Measurements from ENCODE around the gene SMR3B. TPM values are rescaled to one million over a fixed set of nuclear protein-coding genes. Genes with fewer than 3 reads are reported as not detected.

The SMR3B gene
- total RNA-seq = not detected in 2 replicates

DNA sequence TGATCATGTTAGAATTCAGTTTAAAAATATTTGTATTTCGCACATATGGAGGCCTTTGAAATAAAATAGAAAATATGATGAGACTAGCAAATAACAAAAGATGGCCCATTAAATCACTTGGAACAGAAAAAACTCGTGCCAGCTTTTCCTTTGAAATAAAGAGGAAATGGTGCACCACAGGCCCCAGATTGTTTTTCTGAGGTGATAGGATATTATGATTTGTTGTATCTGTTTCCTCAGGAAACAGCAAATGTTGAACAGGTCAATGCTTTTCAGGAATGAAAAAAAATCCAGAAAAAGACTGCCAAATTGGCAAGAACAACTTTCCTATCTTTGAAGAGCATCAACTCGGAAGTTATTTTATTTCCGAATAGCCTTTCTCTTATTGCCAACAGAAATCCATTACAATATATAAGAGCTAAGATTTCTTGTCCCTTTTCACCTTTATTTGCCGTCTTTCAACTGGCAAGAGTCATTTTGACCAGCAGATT is at the start of gene SMR3B:
SMR3B (plus strand) TSS at position 441 of the 491 bp plus-strand sequence. CDS start 1,380 bp downstream, outside the sequence.
- intact Hi-C loops (cut with micrococcal nuclease) = no loop called here

DNA sequence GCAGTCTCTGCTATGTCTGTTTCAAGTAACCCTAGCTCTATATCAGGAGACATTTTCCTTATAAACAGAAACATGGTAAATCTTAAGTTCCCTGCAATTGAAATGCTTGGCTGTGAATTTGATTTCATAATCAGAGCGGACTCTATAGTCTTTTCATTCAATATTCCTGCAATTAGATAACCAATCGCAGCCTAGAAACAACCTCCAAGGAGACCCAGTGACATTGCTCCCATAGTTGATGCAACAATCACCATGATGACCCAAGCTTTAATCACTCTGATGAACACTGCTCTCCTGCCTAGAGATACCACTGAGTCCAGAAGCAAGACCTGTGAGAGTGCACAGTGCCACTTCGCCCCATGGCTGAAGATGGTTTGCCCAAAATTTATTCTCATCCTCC is 48.2 kb upstream of the SMR3B start, which contains the start of gene CABS1:
CABS1 (plus strand) TSS at position 301 of the 400 bp plus-strand sequence; CDS start at position 360, 59 bp downstream.
- intact Hi-C loops (cut with micrococcal nuclease) = no loop called here

- intact Hi-C loops (cut with micrococcal nuclease) = no loop called here
Observed at GRCh38 chr4:70336043-70336442, 46.9 kb upstream of the SMR3B start.

DNA sequence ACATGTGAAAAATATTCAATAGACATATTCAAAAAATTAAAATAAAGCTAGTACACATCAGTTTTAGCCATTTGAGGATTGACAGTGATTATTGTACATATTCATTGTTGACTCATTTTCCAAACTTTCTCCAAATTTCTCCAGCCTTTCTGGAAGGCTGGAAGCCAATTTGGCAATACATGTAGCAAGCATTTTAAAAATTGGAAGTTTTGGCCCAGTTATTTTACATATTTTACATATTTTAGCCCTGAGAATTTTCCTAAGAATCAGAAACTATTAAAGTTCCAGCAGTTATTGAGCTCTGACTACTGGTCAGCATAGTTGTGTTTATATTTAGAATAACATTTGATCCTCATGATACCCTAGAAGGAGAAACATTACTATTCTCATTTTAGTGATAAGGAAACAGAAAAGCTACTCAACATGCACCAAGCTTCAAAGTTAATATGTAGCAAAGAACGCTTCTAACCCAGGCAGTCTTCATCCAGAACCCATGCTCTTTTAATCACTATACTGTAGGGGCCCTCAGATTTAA is 45.0 kb upstream of the SMR3B start:
- intact Hi-C loops (cut with micrococcal nuclease) = no loop called here

DNA sequence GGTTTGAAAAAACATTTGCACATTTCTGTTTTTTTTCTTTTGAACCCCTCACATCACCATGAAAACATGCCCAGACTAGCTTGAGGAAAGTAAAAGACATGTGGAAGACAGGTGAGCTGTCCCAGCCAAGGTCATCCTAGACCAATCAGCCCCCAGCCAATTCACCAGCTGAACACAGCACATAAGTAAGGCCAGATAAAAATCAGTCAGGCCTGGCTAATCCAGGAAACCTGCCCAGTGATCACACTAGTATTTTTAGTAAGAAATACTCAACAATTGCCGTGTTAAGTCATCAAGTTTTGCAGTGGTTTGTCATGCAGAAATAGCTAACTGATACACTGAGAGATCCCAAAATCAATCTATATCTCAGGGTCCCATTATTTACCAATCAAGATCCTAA is 26.7 kb upstream of the SMR3B start:
- intact Hi-C loops (cut with micrococcal nuclease) = no loop called here

DNA sequence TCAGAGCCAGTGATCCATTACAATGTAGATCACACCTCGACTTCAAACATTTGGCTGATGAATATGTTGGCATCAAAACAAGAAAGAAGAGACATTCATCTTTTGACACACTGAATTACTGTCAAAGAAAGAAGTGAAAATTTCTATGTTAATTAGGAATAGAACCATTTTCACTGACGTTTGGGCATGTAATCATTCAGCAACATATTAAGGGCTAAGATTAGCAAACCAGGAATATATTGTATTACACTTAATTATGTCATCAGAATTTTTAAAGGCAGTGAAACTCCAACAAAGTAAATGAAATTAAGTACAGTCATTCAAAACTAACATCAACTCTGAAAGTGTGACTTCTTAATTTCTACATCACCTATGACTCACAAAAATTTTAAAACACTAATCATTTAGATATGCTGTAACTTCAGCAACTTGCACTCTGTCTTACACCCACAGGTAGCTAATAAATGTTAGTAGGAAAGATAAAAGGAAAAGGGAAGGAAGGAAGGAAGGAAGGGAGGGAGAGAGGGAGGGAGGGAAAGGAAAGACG is 23.7 kb upstream of the SMR3B start:
- intact Hi-C loops (cut with micrococcal nuclease) = no loop called here

GRCh38 chr4:70360460-70360859 is 22.5 kb upstream of the SMR3B start, which contains the start of gene SMR3A:
Gene SMR3A (plus strand): TSS chr4:70360760. CDS start chr4:70362116, 1,356 bp downstream.
- intact Hi-C loops (cut with micrococcal nuclease) = no loop called here

DNA sequence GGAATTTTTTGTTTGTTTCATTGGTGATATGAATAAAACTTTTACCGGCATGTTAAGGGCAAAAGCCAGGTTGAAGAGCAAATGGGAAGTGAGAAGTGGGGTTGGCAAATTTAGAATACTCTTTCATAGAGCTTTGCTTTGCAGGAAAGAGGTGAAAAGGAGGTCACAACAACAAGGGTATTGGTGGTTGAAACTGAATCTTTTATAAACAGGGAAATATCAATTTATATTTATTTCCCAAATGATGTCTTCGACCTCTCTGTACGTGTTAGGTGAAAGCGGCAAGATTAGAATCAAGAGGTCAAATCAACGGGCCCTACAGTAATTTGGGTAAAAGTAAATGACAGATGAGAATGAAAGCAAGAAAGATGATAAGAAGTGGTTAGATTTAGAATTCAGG is 18.9 kb upstream of the SMR3B start:
- intact Hi-C loops (cut with micrococcal nuclease) = no loop called here

- intact Hi-C loops (cut with micrococcal nuclease) = no loop called here
Observed at GRCh38 chr4:70365479-70365878, 17.5 kb upstream of the SMR3B start.

- intact Hi-C loops (cut with micrococcal nuclease) = no loop called here
Observed at GRCh38 chr4:70367813-70368212, 15.1 kb upstream of the SMR3B start.

DNA sequence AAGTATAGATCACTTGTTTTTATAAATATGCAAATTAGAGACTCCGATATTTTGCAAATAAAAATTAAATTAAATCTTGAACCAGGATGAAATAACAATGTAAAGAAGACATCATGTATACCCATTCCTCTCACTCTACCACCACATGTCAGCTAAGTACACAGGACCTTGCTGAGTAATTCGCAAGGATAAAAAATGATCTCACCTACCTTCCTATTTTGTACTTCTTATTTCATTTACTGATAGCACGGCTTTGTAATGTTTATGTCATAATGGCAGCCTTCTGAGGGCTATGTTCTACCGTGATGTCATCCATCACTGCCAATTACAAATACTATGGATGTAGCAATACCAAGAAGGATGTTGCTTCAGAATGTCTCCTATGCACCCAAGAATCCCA is 10.9 kb upstream of the SMR3B start:
- intact Hi-C loops (cut with micrococcal nuclease) = no loop called here

DNA sequence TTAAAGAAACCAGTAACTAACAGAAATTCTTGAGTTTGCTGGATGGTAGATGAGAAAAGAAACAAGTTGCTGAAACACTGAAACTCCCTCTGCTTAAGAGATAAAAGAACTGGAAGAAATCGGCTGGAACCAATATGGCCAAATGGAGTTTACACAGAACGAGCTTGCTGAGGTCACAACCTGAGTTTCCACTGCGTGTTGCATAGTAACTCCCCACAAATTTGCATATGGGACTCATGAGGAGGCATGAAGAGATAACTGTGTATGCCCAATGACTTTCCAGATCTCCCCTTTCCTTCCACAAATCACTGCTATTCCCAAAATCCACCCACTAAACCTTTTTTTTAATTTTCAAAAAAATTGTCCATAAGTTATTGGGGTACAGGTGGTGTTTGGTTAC is 10.2 kb upstream of the SMR3B start:
- intact Hi-C loops (cut with micrococcal nuclease) = no loop called here

DNA sequence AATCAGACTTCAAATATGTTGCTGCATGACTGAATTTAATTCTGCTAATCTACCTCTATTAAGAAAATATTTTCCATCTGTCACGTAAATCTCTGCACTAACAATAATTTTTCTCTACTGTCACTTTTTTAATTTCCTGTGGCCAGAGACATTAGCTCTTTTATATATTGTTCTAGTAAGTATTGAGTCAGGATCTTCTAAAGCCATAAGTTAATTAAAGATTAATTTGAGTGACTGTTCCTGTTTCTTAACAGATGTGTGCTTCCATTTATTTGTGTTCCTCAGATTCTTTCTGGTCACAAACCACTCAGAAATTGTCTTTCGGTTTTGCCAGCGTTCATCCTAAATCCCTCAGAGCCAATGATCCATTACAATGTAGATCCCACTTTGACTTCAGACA is 2.4 kb upstream of the SMR3B start:
- intact Hi-C loops (cut with micrococcal nuclease) = no loop called here

GRCh38 chr4:70392057-70392776 is 9.3 kb downstream of the SMR3B start:
- intact Hi-C loops (cut with micrococcal nuclease) = no loop called here

DNA sequence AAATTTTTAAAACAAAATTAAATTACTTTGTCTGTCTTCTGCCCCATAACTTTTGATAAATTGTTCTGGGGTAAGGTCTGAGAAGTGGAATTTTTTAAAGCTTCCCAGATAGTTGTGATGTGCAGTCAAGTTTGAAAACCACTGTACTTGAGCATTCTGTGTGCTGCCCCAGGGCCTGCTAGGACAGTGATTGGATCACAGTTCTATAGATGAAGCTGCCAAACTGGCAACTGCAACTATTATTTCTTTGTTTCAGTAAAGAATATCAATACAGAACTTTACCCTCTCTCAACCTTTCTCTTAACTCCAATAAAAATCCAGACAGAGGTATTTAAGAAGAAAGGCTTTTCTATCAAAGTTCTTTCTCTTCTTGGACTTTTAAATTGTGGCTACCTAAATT is 14.6 kb downstream of the SMR3B start, which contains the start of gene OPRPN:
OPRPN (plus strand) TSS at position 361 of the 400 bp plus-strand sequence. CDS start 1,346 bp downstream, outside the sequence.
- intact Hi-C loops (cut with micrococcal nuclease) = no loop called here

DNA sequence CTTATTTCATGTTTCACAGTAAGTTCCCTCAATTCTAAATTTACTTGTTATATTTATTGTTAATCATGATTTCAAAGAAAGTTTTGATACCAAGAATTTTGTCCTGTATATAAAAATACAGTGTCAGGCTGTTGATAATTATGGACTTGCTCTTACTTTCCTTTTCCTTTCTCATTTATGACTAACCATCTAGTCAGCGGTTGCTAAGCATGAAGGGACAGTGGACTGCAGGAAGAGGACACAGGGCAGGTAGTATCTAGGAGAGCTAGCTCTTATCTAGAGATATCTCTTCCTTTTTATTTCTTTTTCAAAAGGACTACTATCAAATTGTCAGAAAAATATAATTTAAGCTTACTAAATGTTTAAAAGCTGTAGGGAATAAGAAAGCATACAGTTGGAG is 16.4 kb downstream of the SMR3B start:
- intact Hi-C loops (cut with micrococcal nuclease) = no loop called here

- intact Hi-C loops (cut with micrococcal nuclease) = no loop called here
Observed at GRCh38 chr4:70402762-70403161, 19.8 kb downstream of the SMR3B start.

DNA sequence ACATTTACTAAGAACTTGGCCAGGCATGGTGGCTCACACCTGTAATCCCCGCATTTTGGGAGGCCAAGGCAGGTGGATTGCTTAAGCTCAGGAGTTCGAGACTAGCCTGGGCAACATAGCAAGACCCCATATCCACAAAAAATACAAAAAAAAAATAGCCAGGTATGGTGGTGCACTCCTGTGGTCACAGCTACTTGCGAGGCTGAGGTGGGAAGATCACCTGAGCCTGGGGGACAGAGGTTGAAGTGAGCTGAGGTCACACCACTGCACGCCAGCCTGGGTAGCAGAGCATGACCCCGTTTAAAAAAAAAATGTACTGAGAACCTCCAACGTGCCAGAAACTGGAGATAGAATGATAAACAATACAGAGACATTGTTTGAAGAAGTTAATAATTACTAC is 22.8 kb downstream of the SMR3B start:
- intact Hi-C loops (cut with micrococcal nuclease) = no loop called here

- intact Hi-C loops (cut with micrococcal nuclease) = no loop called here
Observed at GRCh38 chr4:70425306-70425705, 42.4 kb downstream of the SMR3B start.

GRCh38 chr4:70426789-70427188 is 43.9 kb downstream of the SMR3B start:
- intact Hi-C loops (cut with micrococcal nuclease) = no loop called here

GRCh38 chr4:70437197-70437596 is 54.3 kb downstream of the SMR3B start:
- intact Hi-C loops (cut with micrococcal nuclease) = no loop called here

Data from T-helper 1 cell treated with Interleukin-12 subunit alpha and Interleukin-12 subunit beta and Interleukin-4 antibody, amounts not matched to agents 30 ng/mL and 1 ng/mL, for 36 hours (primary cell).